Measurements from ENCODE around the gene HLA-C.
A peak's percentile ranks its signal among the peaks of the same experiment; 100 is the strongest.
"Not testable (repeated sequence)": the region's sequence is repeated elsewhere in the genome, so short reads cannot be mapped to it uniquely, and the experiment has no call there.

The HLA-C gene

GRCh38 chr6:31271641-31272357, at the start of gene HLA-C:
TSS of gene HLA-C (minus strand) at chr6:31272092. CDS start at chr6:31272071, 21 bp downstream.
- peak; percentile 94 for FAIRE-seq
- peak; percentile 73 for DNase-seq (ENCODE audit: extremely low spot score, insufficient read length, low read depth)

DNA sequence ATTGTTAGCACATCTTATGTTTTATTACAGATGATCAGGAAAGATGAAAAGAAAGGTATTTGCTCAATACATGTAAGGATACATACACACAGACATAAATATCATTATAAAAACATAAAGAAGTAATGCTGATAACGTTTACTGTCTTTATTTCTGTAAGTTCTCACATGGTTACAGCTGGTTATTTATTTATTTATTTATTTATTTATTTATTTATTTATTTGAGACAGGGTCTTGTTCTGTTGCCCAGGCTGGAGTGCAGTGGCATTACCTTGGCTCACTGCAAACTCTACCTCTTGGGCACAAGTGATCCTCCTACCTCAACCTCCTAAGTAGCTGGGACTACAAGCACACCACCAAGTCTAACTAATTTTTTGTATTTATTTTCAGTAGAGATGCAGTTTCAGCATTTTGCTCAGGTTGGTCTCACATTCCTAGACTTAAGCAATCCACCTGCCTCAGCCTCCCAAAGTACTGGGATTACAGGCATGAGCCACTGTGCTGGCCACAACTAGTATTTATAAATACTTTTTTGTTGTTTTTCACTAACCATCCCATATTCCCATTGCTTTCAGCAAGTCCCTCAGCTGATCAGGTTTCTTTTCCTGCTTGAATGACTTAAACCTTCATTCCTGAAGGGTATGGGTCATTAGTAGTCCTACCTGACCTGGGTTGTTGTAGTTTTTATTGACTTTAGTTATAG, 49.3 kb upstream of the HLA-C start:
- no peak for DNase-seq (ENCODE audit: extremely low spot score, insufficient read length, low read depth)
- FAIRE-seq: no peak

- DNase-seq (ENCODE audit: extremely low spot score, insufficient read length, low read depth) (no peak), FAIRE-seq (no peak)
Measured at GRCh38 chr6:31317036-31317435, 45.1 kb upstream of the HLA-C start.

GRCh38 chr6:31309641-31310040, 37.7 kb upstream of the HLA-C start:
- FAIRE-seq (no peak), DNase-seq (ENCODE audit: extremely low spot score, insufficient read length, low read depth) (no peak)

DNA sequence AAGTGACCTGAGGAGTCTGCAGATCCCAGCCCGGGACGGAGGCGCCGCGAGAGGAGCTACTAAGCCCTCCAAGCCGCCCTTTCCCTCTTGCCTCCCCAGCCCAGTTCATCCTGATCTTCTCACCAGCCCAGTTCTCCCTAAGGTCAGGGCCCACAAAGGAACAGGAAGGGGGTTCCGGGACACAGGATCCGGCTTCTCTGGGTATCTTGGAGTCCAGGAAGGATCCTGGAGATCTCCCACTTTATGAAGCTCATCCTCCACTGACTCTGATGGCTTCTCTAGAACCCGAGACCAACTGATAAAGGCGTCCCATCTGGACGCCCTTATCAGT, 36.9 kb upstream of the HLA-C start:
- no peak for FAIRE-seq
- no peak for DNase-seq (ENCODE audit: extremely low spot score, insufficient read length, low read depth)

- FAIRE-seq (no peak), DNase-seq (ENCODE audit: extremely low spot score, insufficient read length, low read depth) (no peak)
Measured at GRCh38 chr6:31308050-31308844, 36.4 kb upstream of the HLA-C start.

- DNase-seq (ENCODE audit: extremely low spot score, insufficient read length, low read depth) (no peak), FAIRE-seq (no peak)
Measured at GRCh38 chr6:31307669-31308049, 35.8 kb upstream of the HLA-C start.

GRCh38 chr6:31305703-31306219, 33.9 kb upstream of the HLA-C start:
- no peak for FAIRE-seq
- DNase-seq (ENCODE audit: extremely low spot score, insufficient read length, low read depth): no peak

DNA sequence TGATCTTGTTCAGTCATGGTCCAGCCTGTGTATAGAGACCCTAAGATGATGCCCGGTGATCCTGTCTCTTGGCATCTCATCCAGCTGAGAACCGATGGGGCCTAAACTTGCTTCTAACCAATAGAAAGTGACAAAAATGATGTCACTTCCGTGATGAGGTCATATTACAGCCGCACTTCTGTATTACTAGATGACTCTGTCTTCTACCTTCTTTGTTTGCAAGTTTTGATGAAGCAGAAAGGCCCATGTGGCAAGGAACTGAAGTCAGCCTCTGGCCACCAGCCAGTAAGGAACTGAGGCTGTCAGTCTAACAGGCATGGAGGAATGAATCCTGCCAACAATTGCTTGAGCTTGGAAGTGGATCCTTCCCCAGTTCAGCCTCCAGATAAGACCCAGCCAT, 32.8 kb upstream of the HLA-C start:
- FAIRE-seq: no peak
- DNase-seq (ENCODE audit: extremely low spot score, insufficient read length, low read depth): no peak

- FAIRE-seq (no peak), DNase-seq (ENCODE audit: extremely low spot score, insufficient read length, low read depth) (no peak)
Measured at GRCh38 chr6:31300797-31301196, 28.9 kb upstream of the HLA-C start.

GRCh38 chr6:31299947-31300346, 28.1 kb upstream of the HLA-C start:
- FAIRE-seq: no peak
- DNase-seq (ENCODE audit: extremely low spot score, insufficient read length, low read depth): no peak

GRCh38 chr6:31299511-31299910, 27.6 kb upstream of the HLA-C start:
- FAIRE-seq: no peak
- DNase-seq (ENCODE audit: extremely low spot score, insufficient read length, low read depth): no peak

DNA sequence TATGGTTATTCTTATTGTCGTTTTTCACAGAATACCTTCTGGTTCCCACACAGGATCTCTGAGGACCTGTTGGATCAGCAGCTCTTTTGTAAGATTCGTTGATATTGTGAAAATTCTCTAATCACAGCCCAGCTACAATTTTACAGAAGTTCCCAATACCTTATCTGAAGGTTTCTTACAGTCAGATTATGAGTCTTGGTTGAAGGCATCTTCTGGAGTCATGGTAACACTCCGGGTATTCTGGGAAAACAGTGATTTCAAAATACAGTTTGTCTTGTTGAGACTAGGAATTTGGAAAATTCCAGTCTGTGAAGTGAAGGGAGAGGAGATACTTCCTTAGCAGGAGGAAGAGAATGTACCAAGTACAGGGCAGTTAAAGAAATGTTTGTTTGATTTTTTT, 22.2 kb upstream of the HLA-C start:
- DNase-seq (ENCODE audit: extremely low spot score, insufficient read length, low read depth): no peak
- no peak for FAIRE-seq

GRCh38 chr6:31293343-31293742, 21.5 kb upstream of the HLA-C start:
- DNase-seq (ENCODE audit: extremely low spot score, insufficient read length, low read depth) (no peak), FAIRE-seq (no peak)

GRCh38 chr6:31289788-31290187, 17.9 kb upstream of the HLA-C start:
- FAIRE-seq: no peak

DNA sequence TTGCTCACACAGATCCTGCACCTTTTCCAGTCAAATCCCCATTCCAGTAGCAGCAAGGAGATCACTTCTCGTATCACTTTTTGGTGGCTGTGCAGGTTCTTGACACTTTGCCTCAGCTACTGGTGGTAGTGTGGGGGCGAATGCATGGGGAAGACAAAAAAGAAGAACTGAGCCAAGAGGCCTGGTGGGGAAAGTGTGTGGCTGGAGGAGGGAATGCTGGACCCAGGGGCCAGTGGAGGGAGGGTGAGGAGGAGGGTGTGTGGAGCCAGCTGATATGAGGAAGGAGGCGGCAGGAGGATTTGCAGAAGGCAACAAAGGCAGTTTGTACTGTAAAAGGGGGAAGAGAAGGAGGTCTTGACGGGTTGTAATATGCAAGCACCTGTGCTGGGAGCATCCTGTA, 15.7 kb upstream of the HLA-C start:
- DNase-seq (ENCODE audit: extremely low spot score, insufficient read length, low read depth) (no peak), FAIRE-seq (no peak)

More at GRCh38 chr6:31289788-31290187, 17.9 kb upstream of the HLA-C start:
- no peak for DNase-seq (ENCODE audit: extremely low spot score, insufficient read length, low read depth)

DNA sequence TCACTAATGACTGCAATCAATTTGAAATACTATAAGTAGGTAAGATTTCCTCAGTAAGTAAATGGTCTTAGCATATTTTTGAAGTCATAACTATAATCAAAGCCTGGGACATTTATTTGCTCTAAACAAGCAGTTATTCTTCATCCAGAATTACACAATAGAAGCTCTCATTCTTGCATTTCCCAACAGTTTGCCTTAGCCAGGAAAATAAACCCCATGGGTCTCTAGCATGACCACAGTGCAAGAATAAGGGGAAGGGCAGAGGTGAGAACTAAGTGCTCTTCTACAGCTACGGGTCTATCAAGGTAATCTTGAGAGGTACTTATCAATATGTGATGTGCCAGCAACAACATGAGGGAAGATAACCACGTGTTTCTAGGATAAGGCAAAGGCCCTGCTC, 14.1 kb upstream of the HLA-C start:
- FAIRE-seq (no peak), DNase-seq (ENCODE audit: extremely low spot score, insufficient read length, low read depth) (no peak)

GRCh38 chr6:31285486-31285885, 13.6 kb upstream of the HLA-C start:
- FAIRE-seq (no peak), DNase-seq (ENCODE audit: extremely low spot score, insufficient read length, low read depth) (no peak)

GRCh38 chr6:31279647-31280046, 7.8 kb upstream of the HLA-C start:
- DNase-seq (ENCODE audit: extremely low spot score, insufficient read length, low read depth); FAIRE-seq: not testable (repeated sequence)

GRCh38 chr6:31272836-31273626, 1.1 kb upstream of the HLA-C start:
- DNase-seq (ENCODE audit: extremely low spot score, insufficient read length, low read depth) (no peak), FAIRE-seq (peak; percentile 91)
